Testis (tissue), 2 donors: ENCODE data around the gene ADCY10.

Experiments used
- CTCF ChIP-seq, 3 experiments: fragments of 450-650 bp in 2 of 3; fragments of 200-600 bp in 1 of 3; sonication (generic) in 1 of 3; IDR thresholded peaks; one replicate each; pipeline ENCODE4 v1.5.1; 2016 to 2019; ENCODE audit warnings: antibody characterized with exemption in 3 of 3, mild to moderate bottlenecking in 2 of 3, moderate library complexity in 1 of 3
- POLR2A ChIP-seq: fragments of 450-650 bp; IDR thresholded peaks from one replicate; pipeline ENCODE4 v1.6.1; 2017; ENCODE audit warnings: antibody characterized with exemption, mild to moderate bottlenecking, moderate library complexity

GRCh38 chr1:167864392-167865032 is 49.4 kb downstream of the ADCY10 start:
- no peak for TF ChIP-seq CTCF (IDR thresholded peaks at IDR 0.05)
- TF ChIP-seq POLR2A: no peak
